PFSK-1 (cell line): ENCODE measurements around the gene MT1A.

Experiments
- FOXP2 ChIP-seq: optimal IDR thresholded peaks from 2 replicates; pipeline ENCODE3; 2011; ENCODE audit warnings: borderline replicate concordance, control low read depth, inconsistent platforms; ENCODE audit not compliant: insufficient read depth; ENCODE audit errors: extremely low read length, extremely low read depth
- POLR2AphosphoS5 ChIP-seq: IDR thresholded peaks from 2 replicates; pipeline ENCODE4 v1.6.1; 2012; ENCODE audit warnings: low read depth, mild to moderate bottlenecking, control low read depth, low read length, moderate library complexity
- REST ChIP-seq, 2 experiments: IDR thresholded peaks; 2 replicates each; pipeline versions ENCODE4 v1.6.1 to v1.8.0; 2011 to 2012; ENCODE audit warnings: low read depth in 2 of 2, low read length in 2 of 2, control low read depth in 1 of 2, inconsistent platforms in 1 of 2, mild to moderate bottlenecking in 1 of 2, moderate library complexity in 1 of 2; ENCODE audit not compliant: insufficient read depth in 1 of 2
- SIN3A ChIP-seq: IDR thresholded peaks from 2 replicates; pipeline ENCODE4 v1.6.1; 2012; ENCODE audit warnings: mild to moderate bottlenecking, low read length, moderate library complexity, borderline replicate concordance; ENCODE audit not compliant: insufficient read depth
- TAF1 ChIP-seq: IDR thresholded peaks from 2 replicates; pipeline ENCODE4 v1.6.1; 2012; ENCODE audit warnings: low read length, control low read depth, borderline replicate concordance; ENCODE audit not compliant: insufficient read depth

MT1A gene

DNA sequence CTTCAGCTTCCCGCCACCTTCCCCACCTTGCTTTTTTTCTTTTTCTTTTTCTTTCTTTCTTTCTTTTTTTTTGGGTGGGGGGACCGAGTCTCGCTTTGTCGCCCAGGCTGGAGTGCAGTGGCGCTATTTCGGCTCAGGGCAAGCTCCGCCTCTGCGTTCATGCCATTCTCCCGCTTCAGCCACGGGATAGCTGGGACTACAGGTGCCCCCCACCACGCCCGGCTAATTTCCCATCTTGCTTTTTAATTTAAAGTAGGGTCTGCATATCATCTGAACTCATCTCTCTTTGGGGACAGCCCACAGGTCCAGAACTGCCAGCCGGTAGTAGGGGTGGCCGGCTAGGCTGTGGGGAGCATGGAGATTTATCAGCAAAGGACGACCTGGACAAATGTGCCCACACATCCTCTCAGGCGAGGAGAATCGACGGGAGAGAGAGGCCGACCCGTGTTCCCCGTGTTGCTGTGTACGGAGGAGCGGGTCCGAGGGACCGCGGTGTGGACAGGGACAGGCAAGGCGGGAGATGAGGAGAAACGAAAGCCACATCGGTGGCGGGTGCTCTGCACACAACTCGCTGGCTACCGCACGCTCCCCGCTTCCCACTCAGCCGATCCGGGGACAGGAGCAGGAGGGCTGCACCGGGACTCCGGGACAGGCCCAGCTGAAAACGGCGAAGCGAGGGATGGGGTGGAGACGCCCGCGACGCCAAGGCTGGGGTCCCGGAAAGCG lies 3.6 kb upstream of the MT1A start:
- TF ChIP-seq SIN3A, result no peak
- no peak for TF ChIP-seq FOXP2
- TF ChIP-seq POLR2AphosphoS5, result no peak
- no peak for TF ChIP-seq REST (IDR thresholded peaks at IDR 0.05; ENCODE audit: insufficient read depth in 1 of 2, low read depth in 2 of 2, low read length in 2 of 2)
- no peak for TF ChIP-seq TAF1

- TF ChIP-seq FOXP2 (no peak), POLR2AphosphoS5 (no peak), SIN3A (no peak), REST (IDR thresholded peaks at IDR 0.05; ENCODE audit: insufficient read depth in 1 of 2, low read depth in 2 of 2, low read length in 2 of 2) (no peak), TAF1 (no peak)
These were observed 3.0 kb upstream of the MT1A start for GRCh38 chr16:56635441-56635967.

DNA sequence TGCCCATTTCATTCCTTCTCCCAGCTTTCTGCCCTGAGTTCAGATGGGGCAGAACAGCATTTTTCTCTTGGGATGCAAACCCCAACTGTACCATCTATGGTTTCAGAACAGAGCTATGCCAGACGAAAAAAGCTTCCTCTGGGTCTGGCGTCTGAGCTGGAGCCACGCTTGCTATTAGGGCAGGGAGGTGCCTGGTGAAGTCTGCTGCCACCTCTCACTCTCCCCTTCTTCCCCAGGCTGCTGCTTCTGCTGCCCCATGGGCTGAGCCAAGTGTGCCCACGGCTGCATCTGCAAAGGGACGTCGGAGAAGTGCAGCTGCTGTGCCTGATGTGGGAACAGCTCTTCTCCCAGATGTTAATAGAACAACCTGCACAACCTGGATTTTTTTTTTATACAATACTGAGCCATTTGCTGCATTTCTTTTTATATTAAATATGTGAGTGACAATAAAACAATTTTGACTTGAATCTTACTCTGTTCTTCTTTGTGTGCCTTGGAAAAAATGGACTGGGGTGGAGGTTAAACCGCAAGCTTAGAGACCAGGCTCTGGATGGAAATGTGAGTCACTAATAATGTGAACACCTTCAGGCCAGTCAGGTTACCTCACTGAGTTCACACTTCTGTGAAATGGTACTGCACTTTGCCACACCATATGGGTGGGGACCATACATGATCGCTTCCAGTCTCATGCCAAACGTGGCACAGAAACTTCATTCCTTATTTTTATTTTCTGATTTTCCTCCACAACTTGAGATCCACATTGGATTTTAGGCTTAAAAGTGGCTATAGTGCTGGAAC lies 1.7 kb upstream of the MT1A start:
- TF ChIP-seq TAF1 (no peak), SIN3A (no peak), FOXP2 (no peak), REST (IDR thresholded peaks at IDR 0.05; ENCODE audit: insufficient read depth in 1 of 2, low read depth in 2 of 2, low read length in 2 of 2) (no peak), POLR2AphosphoS5 (no peak)

- TF ChIP-seq POLR2AphosphoS5, result no peak
- no peak for TF ChIP-seq SIN3A
- no peak for TF ChIP-seq FOXP2
- no peak for TF ChIP-seq REST (IDR thresholded peaks at IDR 0.05; ENCODE audit: insufficient read depth in 1 of 2, low read depth in 2 of 2, low read length in 2 of 2)
- no peak for TF ChIP-seq TAF1
These were observed 579 bp downstream of the MT1A start for GRCh38 chr16:56639045-56639444.
